Smooth muscle cell (in vitro differentiated cells): ENCODE measurements around the gene TOPBP1. TPM values are rescaled to one million over a fixed set of nuclear protein-coding genes. Genes with fewer than 3 reads are reported as not detected.

Source experiments
- DNase-seq: peaks from one replicate; lab custom pipeline; 2025; ENCODE audit not compliant: unreplicated experiment; lab: John Stamatoyannopoulos, UW
- H2AFZ ChIP-seq: fragments of 200-600 bp; sonication (generic); 2 replicates; pipeline ENCODE4 v1.6.0; 2016; ENCODE audit warnings: antibody characterized with exemption, low read depth, mild to moderate bottlenecking
- H3F3A ChIP-seq: fragments of 200-600 bp; sonication (generic); 2 replicates; pipeline ENCODE4 v1.6.0; 2017; ENCODE audit warnings: antibody characterized with exemption, low read depth
- H3K27ac ChIP-seq: fragments of 200-600 bp; sonication (generic); 2 replicates; pipeline ENCODE4 v1.5.1; 2016; ENCODE audit warnings: low read depth, mild to moderate bottlenecking
- H3K27me3 ChIP-seq: fragments of 200-600 bp; sonication (generic); 2 replicates; pipeline ENCODE4 v1.6.1; 2016; ENCODE audit warnings: low read depth, mild to moderate bottlenecking
- H3K36me3 ChIP-seq: fragments of 200-600 bp; sonication (generic); 2 replicates; pipeline ENCODE4 v1.5.1; 2016; ENCODE audit warnings: low read depth
- H3K4me1 ChIP-seq: fragments of 200-600 bp; sonication (generic); 2 replicates; pipeline ENCODE4 v1.5.1; 2016; ENCODE audit warnings: low read depth
- H3K4me2 ChIP-seq: fragments of 200-600 bp; sonication (generic); 2 replicates; pipeline ENCODE4 v1.6.0; 2016; ENCODE audit warnings: mild to moderate bottlenecking
- H3K4me3 ChIP-seq: fragments of 200-600 bp; sonication (generic); 2 replicates; pipeline ENCODE4 v1.5.1; 2016; ENCODE audit warnings: mild to moderate bottlenecking
- H3K79me2 ChIP-seq: fragments of 200-600 bp; sonication (generic); 2 replicates; pipeline ENCODE4 v1.6.0; 2016; ENCODE audit warnings: low read depth, mild to moderate bottlenecking
- H3K9ac ChIP-seq: fragments of 200-600 bp; sonication (generic); 2 replicates; pipeline ENCODE4 v1.6.0; 2016; ENCODE audit warnings: low read depth
- H3K9me3 ChIP-seq: fragments of 200-600 bp; sonication (generic); replicated peaks from 2 replicates; pipeline ENCODE4 v1.5.1; 2016; ENCODE audit warnings: low read depth
- H4K20me1 ChIP-seq: fragments of 200-600 bp; sonication (generic); 2 replicates; pipeline ENCODE4 v1.6.0; 2016; ENCODE audit warnings: low read depth
- CTCF ChIP-seq: fragments of 200-600 bp; sonication (generic); IDR thresholded peaks from 2 replicates; pipeline ENCODE4 v1.5.1; 2017; ENCODE audit warnings: borderline replicate concordance, mild to moderate bottlenecking, antibody characterized with exemption; ENCODE audit not compliant: insufficient read depth, poor library complexity, severe bottlenecking
- WGBS: methylation state at CpG from one replicate; pipeline ENCODE4 v1.1.7; 2016; ENCODE audit warnings: low lambda C conversion rate; 5-methylcytosine and 5-hydroxymethylcytosine counted together
- polyA plus RNA-seq: library from polyadenylated mRNA; unstranded; fragments of >200 nt; fragmentation: Nextera tagmentation; extraction: Ambion mirVana; gene quantifications from 2 replicates; pipeline ENCODE4 v1.2.1, GENCODE V29; 2016
- total RNA-seq: library from RNA; depleted of rRNA; stranded (reverse); fragments of >200 nt; gene quantifications from 2 replicates; pipeline ENCODE4 v1.2.3, GENCODE V29; 2014

The TOPBP1 gene
- total and polyA plus RNA-seq, 2 experiments from 2014 or later, result 8.3 to 27.5 TPM

GRCh38 chr3:133627789-133628188 is 34.0 kb downstream of the TOPBP1 start:
- Histone ChIP-seq H2AFZ (no peak overlapping the region), H3K9ac (no peak overlapping the region), H3F3A (no peaks in the 10 kb centered on the region), H3K27me3 (no peaks in the 10 kb centered on the region), H3K36me3 (peaks cover 17% of the 10 kb centered on the region), H3K79me2 (no peaks in the 10 kb centered on the region), H3K27ac (no peak overlapping the region), H4K20me1 (no peaks in the 10 kb centered on the region), H3K4me2 (no peak overlapping the region), H3K9me3 (no peaks in the 10 kb centered on the region), H3K4me3 (no peak overlapping the region), H3K4me1 (no peaks in the 10 kb centered on the region)
- DNase-seq, result no peak
- no peak for TF ChIP-seq CTCF

GRCh38 chr3:133620066-133620784 is 41.5 kb downstream of the TOPBP1 start:
- H3K9me3 ChIP-seq, result no peaks in the 10 kb centered on the region
- no peak overlapping the region for H3K4me2 ChIP-seq
- H3K79me2 ChIP-seq, result no peaks in the 10 kb centered on the region
- 97% methylated on average over 13 of the region's 13 CpGs for WGBS
- H3K9ac ChIP-seq, result no peak overlapping the region
- no peak overlapping the region for H3K27ac ChIP-seq
- peaks cover 30% of the 10 kb centered on the region for H3K36me3 ChIP-seq
- no peaks in the 10 kb centered on the region for H3K4me1 ChIP-seq
- no peaks in the 10 kb centered on the region for H3F3A ChIP-seq
- DNase-seq, result no peak
- H3K4me3 ChIP-seq, result no peak overlapping the region
- no peaks in the 10 kb centered on the region for H4K20me1 ChIP-seq
- no peaks in the 10 kb centered on the region for H3K27me3 ChIP-seq
- no peak overlapping the region for H2AFZ ChIP-seq
- no peak for TF ChIP-seq CTCF

GRCh38 chr3:133611534-133611933 is 50.2 kb downstream of the TOPBP1 start:
- H4K20me1 ChIP-seq, result no peaks in the 10 kb centered on the region
- no peaks in the 10 kb centered on the region for H3K9me3 ChIP-seq
- no peak overlapping the region for H2AFZ ChIP-seq
- no peaks in the 10 kb centered on the region for H3K79me2 ChIP-seq
- no peak overlapping the region for H3K4me2 ChIP-seq
- H3F3A ChIP-seq, result no peaks in the 10 kb centered on the region
- 98% methylated on average over 2 of the region's 2 CpGs for WGBS
- H3K27ac ChIP-seq, result no peak overlapping the region
- H3K4me3 ChIP-seq, result no peak overlapping the region
- H3K36me3 ChIP-seq, result peaks cover 33% of the 10 kb centered on the region
- no peaks in the 10 kb centered on the region for H3K27me3 ChIP-seq
- no peak for TF ChIP-seq CTCF
- DNase-seq, result no peak
- no peak overlapping the region for H3K9ac ChIP-seq
- no peaks in the 10 kb centered on the region for H3K4me1 ChIP-seq

DNA sequence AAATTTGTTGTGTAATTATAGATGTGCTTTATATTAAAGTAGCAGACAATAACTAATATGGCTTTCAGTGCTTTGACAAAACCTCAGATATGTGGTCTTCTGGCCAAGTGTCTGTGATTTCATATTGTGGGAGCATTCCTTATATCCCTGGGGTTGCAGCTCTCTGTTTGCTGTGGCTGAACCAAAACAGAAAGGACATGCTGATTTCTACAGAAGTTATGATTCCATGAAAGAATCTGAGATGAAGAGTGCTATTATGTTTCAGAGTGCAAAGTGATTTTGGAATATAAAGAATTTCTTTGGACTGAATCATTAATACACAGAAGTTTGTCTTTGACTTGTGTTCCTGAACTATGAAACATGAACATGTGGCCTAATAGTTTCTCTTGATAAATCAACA is 51.7 kb downstream of the TOPBP1 start:
- Histone ChIP-seq H2AFZ (no peak overlapping the region), H3K4me3 (no peak overlapping the region), H3K27me3 (no peaks in the 10 kb centered on the region), H3K9ac (no peak overlapping the region), H3F3A (no peaks in the 10 kb centered on the region), H3K4me2 (no peak overlapping the region), H3K4me1 (no peaks in the 10 kb centered on the region), H3K27ac (no peak overlapping the region), H3K36me3 (peaks cover 31% of the 10 kb centered on the region), H4K20me1 (no peaks in the 10 kb centered on the region), H3K79me2 (no peaks in the 10 kb centered on the region), H3K9me3 (no peaks in the 10 kb centered on the region)
- TF ChIP-seq CTCF, result no peak
- no peak for DNase-seq
